K562 (cell line): ENCODE results near the gene FBXO36. TPM values are rescaled to one million over a fixed set of nuclear protein-coding genes. Genes with fewer than 3 reads are reported as not detected.

Source experiments
- ATAC-seq: fragments of 200-7000 bp; cut with Tn5 transposase; 3 replicates; pipeline ENCODE4 v1.9.1; 2020; ENCODE audit warnings: moderate library complexity
- BruUV-seq: library from RNA; stranded (reverse); fragments of 400-500 nt; replicated peaks from 2 replicates; lab custom pipeline; 2021; lab: Mats Ljungman, UMichigan
- CTCF ChIA-PET: fragments of 300-600 bp; formaldehyde crosslinking; extraction: SDS; loops from one replicate; lab custom pipeline; 2021; ENCODE audit warnings: low intra/inter-chr PET ratio; lab: Yijun Ruan, JAX
- POLR2A ChIA-PET: fragments of 300-600, 350-650 bp; sonication (Branson Sonifier 250); formaldehyde crosslinking; extraction: SDS; loops from one replicate; lab custom pipeline; 2021; ENCODE audit warnings: antibody characterized with exemption, inconsistent platforms; lab: Yijun Ruan, JAX
- DNase-seq, 4 experiments: peaks; one replicate each; pipeline versions ENCODE4 v3.0.0 to v3.0.0-alpha.2; 2011 to 2018; ENCODE audit warnings: low spot score in 3 of 4, mixed read lengths in 3 of 4; ENCODE audit errors: extremely low read depth in 1 of 4
- FAIRE-seq: peaks from 2 replicates; lab custom pipeline; 2011; peaks lifted over from hg19 to GRCh38; lab: Jason Lieb, UNC
- H2AFZ ChIP-seq: 2 replicates; pipeline ENCODE4 v1.6.0; 2011; ENCODE audit warnings: low read depth, low read length, control low read depth, inconsistent platforms
- H3K27ac ChIP-seq: fragments of 200-600 bp; 3 replicates; pipeline ENCODE4 v1.8.0; 2011; ENCODE audit warnings: low read depth, mild to moderate bottlenecking, control low read depth, inconsistent platforms, low read length, moderate library complexity, mixed read lengths; ENCODE audit errors: extremely low read depth
- H3K27me3 ChIP-seq, 2 experiments: fragments of 300-600 bp in 1 of 2; 2 replicates in 1 of 2; 3 replicates in 1 of 2; pipeline versions ENCODE4 v1.6.0 to v1.8.0; 2011; ENCODE audit warnings: inconsistent platforms in 2 of 2, low read length in 2 of 2, mild to moderate bottlenecking in 1 of 2, mixed read lengths in 1 of 2, moderate library complexity in 1 of 2; ENCODE audit not compliant: control insufficient read depth in 2 of 2, insufficient read depth in 2 of 2
- H3K36me3 ChIP-seq: fragments of 300-600 bp; 3 replicates; pipeline ENCODE4 v1.8.0; 2011; ENCODE audit warnings: mild to moderate bottlenecking, low read length, inconsistent platforms; ENCODE audit not compliant: control insufficient read depth, insufficient read depth
- H3K4me1 ChIP-seq, 2 experiments: fragments of 200-600 bp in 1 of 2; replicated peaks in 1 of 2; 2 replicates in 1 of 2; 3 replicates in 1 of 2; pipeline versions ENCODE4 v1.5.1 to v1.8.0; 2011; ENCODE audit warnings: inconsistent platforms in 2 of 2, low read length in 2 of 2, mild to moderate bottlenecking in 1 of 2, mixed read lengths in 1 of 2, moderate library complexity in 1 of 2; ENCODE audit not compliant: control insufficient read depth in 2 of 2, insufficient read depth in 2 of 2
- H3K4me2 ChIP-seq: 2 replicates; pipeline ENCODE4 v1.6.1; 2011; ENCODE audit warnings: low read length, control low read depth, inconsistent platforms, mixed read lengths; ENCODE audit not compliant: insufficient read depth
- H3K4me3 ChIP-seq: fragments of 200-600 bp; sonication (generic), shearing (Covaris generic); 2 replicates; pipeline ENCODE4 v1.5.1; 2016; ENCODE audit warnings: control low read depth, inconsistent platforms
- H3K79me2 ChIP-seq: fragments of 200-600 bp; 3 replicates; pipeline ENCODE4 v1.8.0; 2011; ENCODE audit warnings: low read length, inconsistent platforms; ENCODE audit not compliant: control insufficient read depth, insufficient read depth
- H3K9ac ChIP-seq, 2 experiments: 2 replicates each; pipeline versions ENCODE4 v1.6.0 to v1.6.1; 2011; ENCODE audit warnings: low read depth in 2 of 2, low read length in 2 of 2, control low read depth in 1 of 2, inconsistent platforms in 1 of 2, mild to moderate bottlenecking in 1 of 2, mixed read lengths in 1 of 2; ENCODE audit not compliant: insufficient read depth in 1 of 2
- H3K9me1 ChIP-seq: one replicate; pipeline ENCODE4 v1.6.0; 2011; ENCODE audit warnings: inconsistent platforms, mild to moderate bottlenecking, low read length, moderate library complexity; ENCODE audit not compliant: control insufficient read depth, insufficient read depth
- H3K9me3 ChIP-seq: replicated peaks from 2 replicates; pipeline ENCODE4 v1.5.1; 2011; ENCODE audit warnings: low read depth, low read length, inconsistent platforms; ENCODE audit not compliant: control insufficient read depth, insufficient read depth
- H4K20me1 ChIP-seq: replicated peaks from 2 replicates; pipeline ENCODE4 v1.6.1; 2011; ENCODE audit warnings: low read length, inconsistent platforms, mixed read lengths; ENCODE audit not compliant: control insufficient read depth, insufficient read depth
- FOXA3 ChIP-seq, 2 experiments: fragments of 450-650 bp in 1 of 2; sonication (generic) in 1 of 2; formaldehyde crosslinking; IDR thresholded peaks in 1 of 2; conservative IDR thresholded peaks in 1 of 2; 2 replicates each; pipeline versions ENCODE4 v1.4.0 to v1.8.0; 2020 to 2022; ENCODE audit warnings: mild to moderate bottlenecking in 2 of 2, missing genetic modification reagents in 1 of 2
- FOXM1 ChIP-seq, 2 experiments: fragments of 450-650 bp in 1 of 2; sonication (generic) in 1 of 2; formaldehyde crosslinking in 1 of 2; IDR thresholded peaks; 2 replicates each; pipeline versions ENCODE4 v1.6.1 to v1.9.0; 2017 to 2022; ENCODE audit warnings: low read depth in 2 of 2, mild to moderate bottlenecking in 2 of 2, missing genetic modification reagents in 1 of 2, moderate library complexity in 1 of 2
- HDAC2 ChIP-seq: fragments of 450-650 bp; IDR thresholded peaks from 2 replicates; pipeline ENCODE4 v1.6.1; 2016; ENCODE audit warnings: mild to moderate bottlenecking
- MECOM ChIP-seq: fragments of 250-450 bp; sonication (Bioruptor Pico); IDR thresholded peaks from 2 replicates; pipeline ENCODE4 v1.8.0; 2022; ENCODE audit warnings: inconsistent platforms
- MTF1 ChIP-seq: fragments of 250-450 bp; sonication (Bioruptor Pico); IDR thresholded peaks from 2 replicates; pipeline ENCODE4 v1.9.0; 2021; ENCODE audit warnings: moderate library complexity, mild to moderate bottlenecking, inconsistent platforms, borderline replicate concordance
- PML ChIP-seq: IDR thresholded peaks from 2 replicates; pipeline ENCODE4 v1.6.1; 2012; ENCODE audit warnings: low read length, inconsistent platforms
- POLR3A ChIP-seq: IDR thresholded peaks from 2 replicates; pipeline ENCODE4 v1.6.1; 2011; ENCODE audit warnings: borderline replicate concordance, mild to moderate bottlenecking, moderate library complexity; ENCODE audit not compliant: insufficient read length, insufficient read depth; ENCODE audit errors: extremely low read depth
- RAD51 ChIP-seq: fragments of 450-650 bp; IDR thresholded peaks from 2 replicates; pipeline ENCODE4 v1.7.1; 2016; ENCODE audit warnings: low read depth, mild to moderate bottlenecking, borderline replicate concordance
- SMAD3 ChIP-seq: fragments of 450-650 bp; formaldehyde crosslinking; conservative IDR thresholded peaks from 2 replicates; pipeline ENCODE4 v1.4.0; 2020; ENCODE audit warnings: mild to moderate bottlenecking
- TAF9B ChIP-seq: fragments of 450-650 bp; IDR thresholded peaks from 2 replicates; pipeline ENCODE4 v1.6.1; 2018; ENCODE audit warnings: mild to moderate bottlenecking; ENCODE audit not compliant: partially characterized antibody
- TBP ChIP-seq: optimal IDR thresholded peaks from 2 replicates; pipeline ENCODE3; 2011; ENCODE audit warnings: low read depth, low read length, improper control_type of control experiment
- THRAP3 ChIP-seq: fragments of 450-650 bp; IDR thresholded peaks from 2 replicates; pipeline ENCODE4 v1.6.1; 2016; ENCODE audit warnings: mild to moderate bottlenecking, inconsistent platforms, borderline replicate concordance
- WGBS: fragments of 100-300 bp; shearing (Covaris generic); methylation state at CpG from one replicate; pipeline ENCODE4 v1.1.6; 2016; ENCODE audit warnings: low coverage, mixed read lengths; ENCODE audit not compliant: insufficient coverage; ENCODE audit errors: missing lambda C conversion rate; 5-methylcytosine and 5-hydroxymethylcytosine counted together
- in situ Hi-C: fragments of 300-500 bp; cut with MboI; formaldehyde crosslinking; loops from 4 replicates; pipeline ENCODE4 v1.15.0; 2018; ENCODE audit warnings: inconsistent platforms, mixed read lengths
- intact Hi-C: fragments of 100-400 bp; cut with micrococcal nuclease; formaldehyde crosslinking; loops from 2 replicates; pipeline ENCODE4 v1.14.2; 2022
- polyA plus RNA-seq, 8 experiments: library from polyadenylated mRNA; depleted of rRNA in 4 of 8; stranded (reverse) in 5 of 8; unstranded in 3 of 8; fragments of >200 nt; fragmentation: Nextera tagmentation in 2 of 8; fragmentation: Illumina TruSeq in 1 of 8; extraction: Ambion mirVana in 2 of 8; extraction: Trizol in 1 of 8; gene quantifications; 2 replicates each; pipeline versions ENCODE4 v1.2.1 to v1.2.3, GENCODE V29; 2011 to 2014; ENCODE audit warnings: inconsistent platforms in 1 of 8, missing spikeins in 1 of 8
- total RNA-seq, 7 experiments: library from RNA; depleted of rRNA in 6 of 7; stranded (reverse); fragments of >200 nt in 6 of 7; fragmentation: Illumina TruSeq in 2 of 7; extraction: Trizol in 2 of 7; gene quantifications; 2 replicates each; pipeline versions ENCODE4 v1.2.1 to v1.2.3, GENCODE V29; 2011 to 2021; ENCODE audit warnings: low replicate concordance in 1 of 7
- TF ChIP-seq, protein P1 (sequence below): fragments of 450-650 bp; formaldehyde crosslinking; IDR thresholded peaks from 2 replicates; pipeline ENCODE4 v1.4.0; 2022; ENCODE audit warnings: mild to moderate bottlenecking, moderate library complexity
- TF ChIP-seq, protein P2 (sequence below), 2 experiments: fragments of 250-450 bp in 1 of 2; fragments of 450-650 bp in 1 of 2; sonication (Bioruptor Pico) in 1 of 2; IDR thresholded peaks; 2 replicates each; pipeline versions ENCODE4 v1.6.1 to v1.8.0; 2016 to 2021; ENCODE audit warnings: mild to moderate bottlenecking in 2 of 2, moderate library complexity in 2 of 2, missing compliant biosample characterization in 1 of 2, missing genetic modification characterization in 1 of 2
- TF ChIP-seq, protein P3 (sequence below): fragments of 450-650 bp; conservative IDR thresholded peaks from 2 replicates; pipeline ENCODE4 v1.6.1; 2016; ENCODE audit warnings: missing genetic modification characterization, low read depth, mild to moderate bottlenecking, control low read depth, missing compliant biosample characterization

FBXO36 gene
- total and polyA plus RNA-seq, 9 of the 15 experiments (the other 6 are each of a cell fraction or from before 2014, with no cell fraction given) = 0.40 to 0.91 (median 0.58) TPM

DNA sequence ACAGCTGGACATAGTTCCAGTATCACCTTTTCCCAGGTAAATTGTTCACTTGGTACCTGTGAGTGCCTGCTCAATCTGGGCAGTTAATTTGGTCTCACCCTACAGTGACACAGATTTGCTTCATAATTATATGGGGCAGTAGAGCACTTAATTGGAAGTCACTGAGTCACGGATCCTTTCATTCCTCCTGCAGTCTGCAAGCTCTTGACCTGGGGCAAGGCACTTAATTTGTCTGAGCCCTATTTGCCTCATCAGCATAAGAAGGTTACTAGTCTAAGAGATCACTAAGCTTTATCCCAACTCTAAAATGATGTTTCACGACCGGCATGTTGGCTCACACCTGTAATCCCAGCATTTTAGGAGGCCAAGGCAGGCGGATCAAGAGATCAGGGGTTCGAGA, 8.9 kb downstream of the FBXO36 start (continued):
- TF ChIP-seq FOXA3 (CRISPR knock-in tag; conservative IDR thresholded peaks at IDR 0.05 in 1 of 2, IDR thresholded peaks at IDR 0.05 in 1 of 2) (no peak), SMAD3 (no peak), PML (no peak), RAD51 (no peak)
- TF ChIP-seq, protein P1, sequence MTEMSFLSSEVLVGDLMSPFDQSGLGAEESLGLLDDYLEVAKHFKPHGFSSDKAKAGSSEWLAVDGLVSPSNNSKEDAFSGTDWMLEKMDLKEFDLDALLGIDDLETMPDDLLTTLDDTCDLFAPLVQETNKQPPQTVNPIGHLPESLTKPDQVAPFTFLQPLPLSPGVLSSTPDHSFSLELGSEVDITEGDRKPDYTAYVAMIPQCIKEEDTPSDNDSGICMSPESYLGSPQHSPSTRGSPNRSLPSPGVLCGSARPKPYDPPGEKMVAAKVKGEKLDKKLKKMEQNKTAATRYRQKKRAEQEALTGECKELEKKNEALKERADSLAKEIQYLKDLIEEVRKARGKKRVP = no peak

DNA sequence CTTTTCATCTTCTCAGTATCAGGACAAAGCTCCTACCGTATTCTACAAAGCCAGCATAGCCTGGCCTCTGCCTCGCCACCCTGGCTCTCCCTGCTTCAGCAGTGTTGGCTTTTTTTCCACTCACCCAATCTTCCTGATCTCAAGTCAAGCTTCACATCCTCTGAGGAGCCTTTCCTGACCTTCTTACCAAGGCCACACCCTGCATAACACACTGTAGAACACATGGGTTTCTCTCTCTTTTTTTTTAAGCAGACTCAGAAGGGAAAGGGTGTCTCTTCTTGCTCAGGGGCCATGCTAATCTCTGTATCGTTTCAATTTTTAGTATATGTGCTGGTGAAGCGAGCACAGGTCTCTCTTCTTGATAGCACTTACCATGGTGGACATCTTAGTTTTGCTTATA, 15.2 kb downstream of the FBXO36 start:
- H3K9me1 ChIP-seq = no peaks in the 10 kb centered on the region
- in situ Hi-C loops = no loop called here
- intact Hi-C loops = no loop called here
- POLR2A ChIA-PET = no interaction called here
- H3K4me2 ChIP-seq = no peak overlapping the region
- no peaks in the 10 kb centered on the region for H3K27me3 ChIP-seq
- H3K27ac ChIP-seq = no peak overlapping the region
- DNase-seq (no peak), FAIRE-seq (no peak), ATAC-seq (no peak; the same call in 1 of the 3 replicates)
- no peaks in the 10 kb centered on the region for H3K36me3 ChIP-seq
- H4K20me1 ChIP-seq = no peaks in the 10 kb centered on the region
- H3K79me2 ChIP-seq = no peaks in the 10 kb centered on the region
- no peak overlapping the region for H3K4me3 ChIP-seq
- CTCF ChIA-PET = no interaction called here
- no TSS peak for BruUV-seq
- no peaks in the 10 kb centered on the region for H3K9me3 ChIP-seq
- no peak overlapping the region for H2AFZ ChIP-seq
- WGBS = 33% methylated on average over 4 of the region's 4 CpGs
- H3K9ac ChIP-seq = no peak overlapping the region
- no peaks in the 10 kb centered on the region for H3K4me1 ChIP-seq
- TF ChIP-seq, protein P2, sequence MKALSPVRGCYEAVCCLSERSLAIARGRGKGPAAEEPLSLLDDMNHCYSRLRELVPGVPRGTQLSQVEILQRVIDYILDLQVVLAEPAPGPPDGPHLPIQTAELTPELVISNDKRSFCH (CRISPR knock-in tag; IDR thresholded peaks at IDR 0.05) = no peak
- TF ChIP-seq, protein P2 (tag; IDR thresholded peaks at IDR 0.05) = no peak
- no peak for TF ChIP-seq POLR3A
- no peak for TF ChIP-seq THRAP3
- TF ChIP-seq TAF9B = no peak
- no peak for TF ChIP-seq FOXM1 (IDR thresholded peaks at IDR 0.05; ENCODE audit: low read depth)
- TF ChIP-seq FOXM1 (CRISPR knock-in tag; IDR thresholded peaks at IDR 0.05; ENCODE audit: low read depth) = no peak
- TF ChIP-seq MECOM (CRISPR knock-in tag) = no peak
- TF ChIP-seq RAD51 = no peak
- TF ChIP-seq TBP = no peak
- TF ChIP-seq, protein P3, sequence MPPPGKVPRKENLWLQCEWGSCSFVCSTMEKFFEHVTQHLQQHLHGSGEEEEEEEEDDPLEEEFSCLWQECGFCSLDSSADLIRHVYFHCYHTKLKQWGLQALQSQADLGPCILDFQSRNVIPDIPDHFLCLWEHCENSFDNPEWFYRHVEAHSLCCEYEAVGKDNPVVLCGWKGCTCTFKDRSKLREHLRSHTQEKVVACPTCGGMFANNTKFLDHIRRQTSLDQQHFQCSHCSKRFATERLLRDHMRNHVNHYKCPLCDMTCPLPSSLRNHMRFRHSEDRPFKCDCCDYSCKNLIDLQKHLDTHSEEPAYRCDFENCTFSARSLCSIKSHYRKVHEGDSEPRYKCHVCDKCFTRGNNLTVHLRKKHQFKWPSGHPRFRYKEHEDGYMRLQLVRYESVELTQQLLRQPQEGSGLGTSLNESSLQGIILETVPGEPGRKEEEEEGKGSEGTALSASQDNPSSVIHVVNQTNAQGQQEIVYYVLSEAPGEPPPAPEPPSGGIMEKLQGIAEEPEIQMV (tag) = no peak
- TF ChIP-seq HDAC2 = no peak
- TF ChIP-seq, protein P1 = no peak
- no peak for TF ChIP-seq MTF1 (CRISPR knock-in tag)
